Stimulated activated naive CD8-positive, alpha-beta T cell treated with anti-CD3 and anti-CD28 coated beads, Interleukin-15, Interleukin-2, amounts not matched to agents 100 U/mL and 50 U/mL, for 24 hours (primary cell): Measurements from ENCODE around the gene ARPC5.
"Not testable (repeated sequence)": the region's sequence is repeated elsewhere in the genome, so short reads cannot be mapped to it uniquely, and the experiment has no call there.

ENCODE experiments used
- ATAC-seq: fragments of 150-1000 bp; cut with Tn5 transposase; one replicate; pipeline ENCODE4 v1.10.0; 2021
- DNase-seq: peaks from one replicate; pipeline ENCODE4 v3.0.0; 2021

ARPC5 gene

GRCh38 chr1:183635606-183636333, at the start of gene ARPC5:
TSS of gene ARPC5 (minus strand) at chr1:183635783. CDS start at chr1:183635659, 124 bp downstream.
- peak; percentile 92 for ATAC-seq
- peak; percentile 98 for DNase-seq

DNA sequence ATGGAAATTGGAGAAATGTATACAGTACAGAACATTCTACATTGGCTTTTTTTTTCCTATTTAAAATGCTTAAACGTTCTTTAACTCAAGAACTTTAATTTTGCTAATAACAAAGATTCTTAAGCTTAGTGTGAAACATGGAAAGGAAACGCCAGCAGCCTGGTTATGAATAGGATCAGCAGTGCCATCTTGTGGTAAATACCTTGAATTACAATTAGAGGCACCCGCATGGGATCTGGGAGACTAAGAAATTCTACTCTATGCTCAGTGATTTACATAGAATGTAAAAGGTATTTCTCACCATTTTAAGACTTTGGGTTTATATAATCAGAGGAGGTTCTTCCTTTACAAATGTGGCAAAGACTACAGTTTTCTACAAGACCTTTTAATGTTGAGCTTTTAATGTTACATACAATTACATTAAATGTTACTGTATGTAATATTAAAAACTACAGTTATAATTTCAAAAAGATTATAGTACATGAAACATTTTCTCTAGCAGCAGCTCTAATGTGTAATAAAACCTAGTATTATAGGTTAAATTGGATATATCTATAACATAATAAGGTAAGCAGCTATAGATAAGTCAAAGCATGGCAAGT, 49.6 kb upstream of the ARPC5 start:
- no peak for ATAC-seq
- no peak for DNase-seq

- DNase-seq, ATAC-seq: not testable (repeated sequence)
Measured at GRCh38 chr1:183679363-183679762, 43.8 kb upstream of the ARPC5 start.

DNA sequence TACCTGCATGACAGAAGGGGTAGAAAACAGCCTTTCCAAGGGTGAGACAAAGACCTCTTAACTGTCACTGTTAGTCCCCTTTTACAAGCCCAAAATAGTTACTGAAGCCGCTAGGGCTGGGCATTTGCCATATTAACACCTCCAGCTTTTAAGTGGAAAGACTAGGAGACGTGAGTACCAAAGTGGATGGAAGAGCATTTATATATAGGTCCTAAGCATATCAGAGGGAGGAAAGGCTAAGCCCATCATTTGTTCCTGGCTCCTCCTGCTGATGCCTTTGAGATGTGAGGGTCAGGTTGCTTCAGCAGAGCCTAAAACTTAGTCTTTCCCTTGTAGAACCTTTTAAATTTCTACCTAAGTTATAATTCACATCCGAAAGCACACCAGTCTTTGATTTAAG, 43.2 kb upstream of the ARPC5 start:
- ATAC-seq, result no peak
- no peak for DNase-seq

GRCh38 chr1:183676586-183677189, 41.1 kb upstream of the ARPC5 start:
- no peak for DNase-seq
- no peak for ATAC-seq

DNA sequence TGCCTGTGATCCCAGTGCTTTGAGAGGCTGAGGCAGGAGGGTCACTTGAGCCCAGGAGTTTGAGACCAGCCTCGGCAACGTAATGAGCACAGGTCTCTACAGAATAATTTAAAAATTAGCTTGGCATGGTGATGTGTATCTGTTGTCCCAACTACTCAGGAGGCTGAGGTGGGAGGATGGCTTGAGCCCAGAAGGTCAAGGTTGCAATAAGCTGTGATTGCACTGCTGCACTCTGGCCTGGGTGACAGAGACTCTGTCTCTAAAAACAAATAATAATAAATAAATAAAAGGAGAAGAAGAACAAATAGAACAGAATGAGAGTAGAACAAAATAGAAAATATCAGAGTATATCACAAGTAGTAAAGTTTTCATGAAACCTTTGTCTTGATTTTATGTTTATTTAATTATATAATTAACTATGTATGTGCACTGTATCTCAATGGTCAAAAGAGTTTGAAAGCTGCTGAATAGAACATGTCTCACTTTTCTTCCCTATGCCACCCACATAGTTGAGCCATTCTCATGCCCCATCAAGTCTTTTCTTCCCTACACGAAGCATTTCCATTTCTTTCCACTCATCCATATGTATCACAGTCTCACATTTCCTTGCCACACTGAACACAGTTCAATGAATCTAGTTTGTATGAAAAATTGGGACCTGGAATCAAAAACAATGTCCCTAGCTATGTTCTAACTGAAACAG, 40.5 kb upstream of the ARPC5 start:
- ATAC-seq, result no peak
- no peak for DNase-seq

GRCh38 chr1:183675381-183675780, 39.8 kb upstream of the ARPC5 start:
- ATAC-seq, result no peak
- DNase-seq, result no peak

- DNase-seq (no peak), ATAC-seq (no peak)
Measured at GRCh38 chr1:183674886-183675285, 39.3 kb upstream of the ARPC5 start.

DNA sequence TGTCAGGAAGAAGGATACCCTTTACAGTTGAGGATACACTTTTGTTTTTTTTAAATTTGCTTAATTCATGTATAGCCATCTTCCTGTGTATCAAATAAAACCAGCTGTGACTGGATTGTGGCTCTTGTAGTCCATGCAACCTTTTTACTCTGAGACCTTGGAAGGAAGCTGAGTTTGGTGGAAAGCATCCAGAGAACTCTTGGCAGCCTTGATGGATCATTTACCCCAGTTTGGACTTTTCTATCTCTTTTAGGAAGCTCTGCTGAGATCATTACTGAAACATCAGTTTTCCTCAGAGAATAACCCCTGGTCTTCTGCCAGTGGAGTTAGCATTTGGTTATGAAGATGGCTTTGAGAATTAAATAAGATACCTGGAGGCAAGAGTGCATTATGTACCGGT, 38.8 kb upstream of the ARPC5 start:
- no peak for DNase-seq
- ATAC-seq, result no peak

DNA sequence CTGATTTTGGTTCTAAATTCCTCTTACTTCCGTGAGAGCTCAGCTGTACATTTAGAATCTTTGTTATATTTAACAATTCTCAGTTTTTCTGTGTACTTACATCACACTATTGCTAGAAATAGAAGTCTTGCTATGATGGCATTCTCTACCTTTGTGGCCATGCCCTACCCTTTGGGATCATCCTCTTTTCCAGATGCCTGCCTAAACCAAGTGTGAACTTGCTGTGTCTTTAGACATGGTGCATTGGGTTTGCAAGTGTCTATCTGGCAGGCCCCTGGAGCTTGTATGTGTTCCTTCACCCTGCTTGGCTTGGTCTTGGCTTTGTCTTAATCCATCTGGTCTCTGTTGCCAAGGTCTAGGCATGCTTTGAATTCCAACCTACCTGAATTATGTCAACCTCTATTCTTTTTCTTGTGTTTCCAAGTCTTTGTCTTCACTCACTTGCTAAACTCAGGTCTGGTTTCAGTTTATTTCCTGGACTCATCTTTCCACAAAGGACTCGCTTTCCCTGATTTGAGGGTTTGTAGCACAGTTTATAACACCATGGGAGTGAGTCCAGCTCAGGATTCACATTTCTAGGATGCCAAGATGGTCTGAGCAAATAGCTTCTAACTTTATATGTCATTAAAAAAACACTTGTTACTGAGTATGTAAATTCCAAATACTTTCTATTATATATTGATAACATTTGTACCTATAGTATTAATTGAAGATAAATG, 38.2 kb upstream of the ARPC5 start:
- ATAC-seq (no peak), DNase-seq (no peak)

DNA sequence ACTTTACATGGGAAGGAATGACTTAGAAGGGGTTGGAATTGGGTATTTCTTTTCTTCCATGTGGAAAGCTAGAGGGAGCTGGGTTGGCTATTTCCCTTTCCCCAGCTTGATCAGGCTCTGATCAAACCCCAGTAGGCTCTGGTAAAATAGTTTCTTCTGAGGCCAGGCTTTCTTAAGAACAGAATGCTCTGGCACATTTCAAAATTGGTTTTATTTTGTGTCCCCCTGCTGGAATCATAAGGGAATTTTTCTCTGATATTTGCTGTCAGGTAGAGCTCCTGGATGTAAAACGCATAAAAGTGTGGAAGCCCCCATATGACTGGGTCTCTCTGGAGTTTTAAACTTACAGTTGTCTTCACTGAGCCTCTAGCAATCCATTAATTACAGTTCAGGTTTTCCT, 34.6 kb upstream of the ARPC5 start:
- ATAC-seq (no peak), DNase-seq (no peak)

DNA sequence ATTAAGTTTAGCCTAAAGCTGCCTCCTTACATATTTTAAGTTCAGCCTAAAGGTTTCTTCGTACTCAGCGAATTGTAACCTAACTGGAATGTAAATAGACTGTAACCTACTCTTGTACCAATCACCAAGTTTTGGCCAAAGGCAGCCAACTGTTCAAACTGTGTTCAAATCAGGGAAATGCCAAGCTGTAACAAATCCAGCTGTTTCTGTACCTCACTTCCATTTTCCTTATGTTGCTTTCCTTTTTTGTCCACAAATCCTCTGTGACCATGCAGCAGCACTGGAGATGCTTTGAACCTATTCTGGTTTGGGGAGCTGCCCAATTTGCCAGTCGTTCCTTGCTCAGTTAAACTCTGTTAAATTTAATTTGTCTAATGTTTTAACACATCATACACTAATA, 20.8 kb upstream of the ARPC5 start:
- ATAC-seq, result no peak
- no peak for DNase-seq

DNA sequence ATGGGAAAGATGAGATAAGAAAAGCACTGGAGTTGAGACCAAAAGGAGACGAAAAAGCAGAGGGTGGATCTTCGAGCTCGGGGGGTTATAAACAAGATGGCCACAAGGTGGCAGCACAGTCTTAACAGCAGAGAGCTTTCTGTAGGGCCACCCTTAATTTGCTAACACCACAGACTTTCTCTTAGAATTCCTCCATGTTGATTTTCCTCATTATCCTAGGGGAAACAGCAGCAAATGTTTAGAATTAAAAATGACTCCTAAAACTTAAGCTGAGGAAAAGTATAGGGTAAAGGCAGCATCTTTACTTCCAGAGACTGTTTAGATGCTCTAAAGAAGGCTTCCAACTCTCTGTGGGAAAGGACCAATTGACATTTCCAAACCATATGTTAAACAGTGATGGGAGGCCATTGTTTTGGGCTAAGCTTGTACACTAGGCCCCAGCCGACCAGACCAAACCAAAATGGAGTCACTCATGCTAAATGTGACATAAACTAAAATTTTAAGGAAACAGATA, 20.0 kb upstream of the ARPC5 start:
- ATAC-seq (peak; percentile 62), DNase-seq (peak; percentile 80)

DNA sequence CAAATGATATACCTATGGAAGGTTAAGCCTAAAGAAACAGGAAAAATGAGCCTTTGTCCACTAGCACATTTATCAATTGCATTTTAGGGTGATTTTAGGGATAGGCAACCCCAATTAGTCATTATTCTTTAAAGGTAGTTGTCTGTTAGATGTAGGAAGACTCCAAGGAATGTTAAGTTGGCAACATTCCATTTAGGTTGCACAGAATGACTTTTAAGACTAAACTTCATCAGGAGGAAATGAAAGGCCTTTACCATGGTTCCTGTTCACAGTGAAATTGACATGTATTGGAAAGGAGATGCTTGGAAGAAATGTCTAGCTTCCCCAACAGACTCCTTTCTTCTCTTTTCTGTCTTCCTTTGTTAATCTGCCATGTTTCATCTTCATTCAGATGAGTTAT, 19.1 kb upstream of the ARPC5 start:
- no peak for DNase-seq
- no peak for ATAC-seq

DNA sequence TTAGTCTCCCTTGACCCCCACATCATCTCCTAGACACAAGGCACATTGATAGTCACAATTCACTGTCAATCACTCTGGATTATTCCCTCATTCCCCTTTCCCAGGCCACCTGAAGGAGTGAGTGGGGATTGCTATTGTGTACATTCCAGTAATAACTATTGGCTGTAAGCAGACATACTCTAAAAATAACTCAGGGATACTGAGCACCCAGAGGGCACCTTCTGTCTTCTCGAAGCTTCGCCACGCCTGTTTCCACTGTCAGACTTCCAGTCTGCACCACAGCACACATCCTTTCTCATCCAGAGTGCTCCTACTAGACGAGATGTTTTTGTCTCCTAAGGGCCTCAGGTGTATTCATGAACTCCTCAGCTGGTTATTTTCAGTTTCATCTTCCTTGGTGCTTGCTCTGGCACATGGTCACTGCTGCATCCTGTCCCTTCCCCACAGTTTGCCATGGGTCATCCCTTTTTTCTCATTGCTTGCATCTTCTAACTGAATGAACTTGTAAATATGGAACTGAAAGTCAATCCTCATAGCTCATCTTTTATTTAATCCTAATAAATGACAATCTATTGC, 18.4 kb upstream of the ARPC5 start:
- ATAC-seq (no peak), DNase-seq (no peak)

GRCh38 chr1:183653462-183653794, 17.8 kb upstream of the ARPC5 start:
- ATAC-seq (no peak), DNase-seq (no peak)

- DNase-seq, result no peak
- no peak for ATAC-seq
Measured at GRCh38 chr1:183652547-183653461, 17.2 kb upstream of the ARPC5 start, which contains the start of gene APOBEC4. TSS of gene APOBEC4 (minus strand) at chr1:183653316. CDS start at chr1:183648781, 4,535 bp downstream.

DNA sequence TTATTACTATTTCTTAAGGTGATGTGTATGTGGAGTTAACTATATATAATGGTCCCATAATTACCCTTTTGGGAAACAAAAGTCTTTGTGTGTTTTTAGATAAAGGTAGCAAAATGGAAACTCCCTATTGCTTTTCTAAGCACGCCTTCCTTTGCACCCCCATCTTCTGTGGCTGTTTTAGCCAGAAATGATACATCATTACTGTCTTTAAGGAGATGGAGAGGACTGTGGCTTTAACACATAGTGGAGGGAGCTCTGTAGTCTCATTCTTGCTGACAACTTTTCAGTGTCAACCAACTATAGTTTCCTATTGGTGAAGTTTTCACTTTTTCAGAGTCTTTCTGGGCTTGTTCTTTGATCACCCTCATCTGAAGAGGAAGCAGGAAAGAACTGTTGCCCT, 16.5 kb upstream of the ARPC5 start:
- DNase-seq, result no peak
- peak; percentile 88 for ATAC-seq

DNA sequence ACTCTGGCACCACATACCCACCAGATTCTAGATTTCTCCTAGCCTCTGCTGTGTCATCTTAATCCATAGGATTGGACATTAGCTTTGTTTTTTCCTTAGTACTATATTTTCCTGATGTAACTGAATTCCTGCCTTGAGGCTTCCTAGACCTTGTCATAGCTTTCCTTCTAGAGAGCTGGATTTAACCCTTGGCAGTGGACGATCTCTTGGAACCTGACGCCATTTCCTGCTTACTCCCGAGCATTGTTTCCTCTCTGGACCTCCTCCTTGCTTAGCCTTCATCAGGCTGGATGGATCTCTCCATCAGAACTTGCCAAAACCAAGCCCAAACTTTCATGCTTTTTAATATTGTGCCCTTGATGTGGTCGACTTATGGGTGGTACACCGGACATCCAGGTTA, 16.0 kb upstream of the ARPC5 start:
- ATAC-seq (no peak), DNase-seq (no peak)

- DNase-seq (no peak), ATAC-seq (no peak)
Measured at GRCh38 chr1:183648042-183648441, 12.5 kb upstream of the ARPC5 start.

DNA sequence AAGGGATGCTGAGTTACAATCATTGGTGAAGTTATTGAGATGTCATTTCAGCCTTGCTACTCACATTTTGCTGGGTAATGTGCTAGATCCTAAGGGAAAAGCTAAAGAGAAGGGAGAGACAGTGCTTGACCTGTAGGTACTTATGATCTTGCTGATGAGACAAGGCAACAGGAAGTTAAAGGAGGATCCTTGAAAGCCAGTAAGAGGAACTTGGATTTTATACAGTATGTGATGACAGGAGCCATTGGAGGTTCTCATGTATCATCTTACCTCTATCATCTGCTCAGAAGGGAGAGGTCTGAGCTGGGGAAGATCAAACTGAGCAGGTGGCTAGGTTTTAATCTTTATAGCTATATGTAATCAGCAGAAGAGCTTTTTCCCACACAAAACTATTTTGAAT, 11.2 kb upstream of the ARPC5 start:
- DNase-seq (no peak), ATAC-seq (no peak)
